Tibial artery (tissue), 4 donors: ENCODE measurements around the gene MELTF.

Experiments
- DNase-seq, 2 donors: peaks; one replicate each; pipeline ENCODE4 v3.0.0-alpha.2; 2019
- H3K27ac ChIP-seq, 2 donors: fragments of 200-600 bp; sonication (generic) in 1 of 2; 1 replicate in 1 of 2; 2 replicates in 1 of 2; pipeline ENCODE4 v1.5.1; 2018 to 2019; ENCODE audit warnings: mild to moderate bottlenecking in 1 of 2
- H3K27me3 ChIP-seq, 2 donors: fragments of 200-600 bp; sonication (generic) in 1 of 2; one replicate each; pipeline versions ENCODE4 v1.5.1 to v1.6.0; 2016 to 2019
- H3K36me3 ChIP-seq, 3 donors: fragments of 200-600 bp; sonication (generic) in 2 of 3; one replicate each; pipeline ENCODE4 v1.5.1; 2016 to 2019; ENCODE audit warnings: mild to moderate bottlenecking in 2 of 3
- H3K4me1 ChIP-seq, 4 donors: fragments of 200-600 bp; sonication (generic) in 2 of 4; 1 replicate in 3 of 4; 2 replicates in 1 of 4; pipeline ENCODE4 v1.5.1; 2016 to 2019
- H3K4me3 ChIP-seq, 2 donors: fragments of 200-600 bp; sonication (generic) in 1 of 2; 1 replicate in 1 of 2; 2 replicates in 1 of 2; pipeline ENCODE4 v1.5.1; 2018 to 2019; ENCODE audit warnings: mild to moderate bottlenecking in 2 of 2
- H3K9me3 ChIP-seq, 3 donors: fragments of 200-600 bp; sonication (generic) in 1 of 3; one replicate each; pipeline ENCODE4 v1.5.1; 2016 to 2019
- CTCF ChIP-seq, 2 experiments: fragments of 200-600 bp in 1 of 2; fragments of 450-650 bp in 1 of 2; IDR thresholded peaks; one replicate each; pipeline ENCODE4 v1.5.1; 2017 to 2019; ENCODE audit warnings: antibody characterized with exemption in 2 of 2, mild to moderate bottlenecking in 1 of 2, moderate library complexity in 1 of 2
- intact Hi-C: fragments of 100-400 bp; cut with DNase I; formaldehyde crosslinking; loops from one replicate; pipeline ENCODE4 v1.15.0; 2023; ENCODE audit warnings: low total_unique reads

Gene MELTF

GRCh38 chr3:197050511-197050910 lies 20.9 kb upstream of the MELTF start:
- no peaks in the 10 kb centered on the region for H3K9me3 ChIP-seq
- H3K4me1 ChIP-seq = no peaks in the 10 kb centered on the region
- H3K27me3 ChIP-seq = no peaks in the 10 kb centered on the region
- intact Hi-C loops = no loop called here
- no peak overlapping the region for H3K27ac ChIP-seq
- H3K4me3 ChIP-seq = no peak overlapping the region
- peaks cover 7 to 62% (median 40%) of the 10 kb centered on the region in 3 donors for H3K36me3 ChIP-seq
- no peak for DNase-seq
- no peak for TF ChIP-seq CTCF (IDR thresholded peaks at IDR 0.05)

- Histone ChIP-seq H3K36me3 (peaks cover 9 to 32% (median 15%) of the 10 kb centered on the region in 3 donors), H3K4me1 (no peaks in the 10 kb centered on the region), H3K27ac (no peak overlapping the region), H3K27me3 (no peaks in the 10 kb centered on the region), H3K9me3 (no peaks in the 10 kb centered on the region), H3K4me3 (no peak overlapping the region)
- DNase-seq = no peak
- no peak for TF ChIP-seq CTCF (IDR thresholded peaks at IDR 0.05)
- intact Hi-C loops = no loop called here
Measured at GRCh38 chr3:197042539-197042938, 12.9 kb upstream of the MELTF start.

GRCh38 chr3:197041875-197042488 lies 12.4 kb upstream of the MELTF start:
- intact Hi-C loops = no loop called here
- Histone ChIP-seq H3K9me3 (no peaks in the 10 kb centered on the region), H3K4me3 (no peak overlapping the region), H3K27ac (no peak overlapping the region), H3K4me1 (no peaks in the 10 kb centered on the region), H3K27me3 (no peaks in the 10 kb centered on the region), H3K36me3 (peaks cover 9 to 32% (median 15%) of the 10 kb centered on the region in 3 donors)
- no peak for DNase-seq
- no peak for TF ChIP-seq CTCF (IDR thresholded peaks at IDR 0.05)

- Histone ChIP-seq H3K36me3 (peaks cover 4 to 22% (median 9%) of the 10 kb centered on the region in 3 donors), H3K27me3 (peaks cover 0 to 8% of the 10 kb centered on the region in 2 donors), H3K27ac (no peak overlapping the region), H3K4me3 (no peak overlapping the region), H3K4me1 (no peaks in the 10 kb centered on the region), H3K9me3 (no peaks in the 10 kb centered on the region)
- DNase-seq = no peak
- intact Hi-C loops = no loop called here
- no peak for TF ChIP-seq CTCF (IDR thresholded peaks at IDR 0.05)
Measured at GRCh38 chr3:197040658-197041057, 11.0 kb upstream of the MELTF start.

GRCh38 chr3:197038679-197039462 lies 9.3 kb upstream of the MELTF start:
- no peak for TF ChIP-seq CTCF (IDR thresholded peaks at IDR 0.05)

More at GRCh38 chr3:197038679-197039462, 9.3 kb upstream of the MELTF start:
- no peak for DNase-seq
- peaks cover 0 to 6% (median 3%) of the 10 kb centered on the region in 3 donors for H3K36me3 ChIP-seq
- H3K9me3 ChIP-seq = no peaks in the 10 kb centered on the region
- no peak overlapping the region for H3K27ac ChIP-seq
- intact Hi-C loops = no loop called here
- H3K4me3 ChIP-seq = no peak overlapping the region
- no peaks in the 10 kb centered on the region for H3K4me1 ChIP-seq
- peaks cover 0 to 8% of the 10 kb centered on the region in 2 donors for H3K27me3 ChIP-seq
